HL-60 (cell line): ENCODE results near the gene ADH1C.
"Not testable (repeated sequence)": the region's sequence is repeated elsewhere in the genome, so short reads cannot be mapped to it uniquely, and the experiment has no call there.

ENCODE experiments used
- DNase-seq, 2 experiments: peaks; one replicate each; pipeline ENCODE4 v3.0.0-alpha.2; 2010 to 2020; ENCODE audit warnings: low read depth in 1 of 2, low spot score in 1 of 2
- H3K27ac ChIP-seq: fragments of 250-450 bp; sonication (Bioruptor Pico); replicated peaks from 2 replicates; pipeline ENCODE4 v1.5.1; 2020; ENCODE audit warnings: mild to moderate bottlenecking, moderate library complexity
- H3K27me3 ChIP-seq: fragments of 250-450 bp; sonication (Bioruptor Pico); 2 replicates; pipeline ENCODE4 v1.5.1; 2021; ENCODE audit warnings: mild to moderate bottlenecking, moderate library complexity; ENCODE audit not compliant: insufficient read depth, poor library complexity, severe bottlenecking
- H3K4me3 ChIP-seq: replicated peaks from 2 replicates; pipeline ENCODE4 v1.5.1; 2011; ENCODE audit warnings: mild to moderate bottlenecking, control low read depth, low read length; ENCODE audit not compliant: insufficient read depth
- GABPA ChIP-seq: IDR thresholded peaks from 2 replicates; pipeline ENCODE4 v1.6.1; 2012; ENCODE audit warnings: low read depth
- POLR2AphosphoS5 ChIP-seq: IDR thresholded peaks from 2 replicates; pipeline ENCODE4 v1.6.1; 2012; ENCODE audit warnings: low read depth
- REST ChIP-seq: IDR thresholded peaks from 2 replicates; pipeline ENCODE4 v1.6.1; 2012; ENCODE audit warnings: low read depth; ENCODE audit not compliant: insufficient replicate concordance
- SPI1 ChIP-seq: IDR thresholded peaks from 2 replicates; pipeline ENCODE4 v1.6.1; 2012; ENCODE audit warnings: low read depth, mild to moderate bottlenecking, borderline replicate concordance
- TF ChIP-seq, protein P1 (sequence below): IDR thresholded peaks from one replicate; pipeline ENCODE4 v1.5.1; 2011; ENCODE audit warnings: low read length, control low read depth, inconsistent platforms; ENCODE audit not compliant: insufficient read depth

Gene ADH1C

GRCh38 chr4:99356992-99357391 is 4.4 kb upstream of the ADH1C start:
- TF ChIP-seq REST (no peak), POLR2AphosphoS5 (no peak), GABPA (no peak), SPI1 (no peak)
- TF ChIP-seq, protein P1, sequence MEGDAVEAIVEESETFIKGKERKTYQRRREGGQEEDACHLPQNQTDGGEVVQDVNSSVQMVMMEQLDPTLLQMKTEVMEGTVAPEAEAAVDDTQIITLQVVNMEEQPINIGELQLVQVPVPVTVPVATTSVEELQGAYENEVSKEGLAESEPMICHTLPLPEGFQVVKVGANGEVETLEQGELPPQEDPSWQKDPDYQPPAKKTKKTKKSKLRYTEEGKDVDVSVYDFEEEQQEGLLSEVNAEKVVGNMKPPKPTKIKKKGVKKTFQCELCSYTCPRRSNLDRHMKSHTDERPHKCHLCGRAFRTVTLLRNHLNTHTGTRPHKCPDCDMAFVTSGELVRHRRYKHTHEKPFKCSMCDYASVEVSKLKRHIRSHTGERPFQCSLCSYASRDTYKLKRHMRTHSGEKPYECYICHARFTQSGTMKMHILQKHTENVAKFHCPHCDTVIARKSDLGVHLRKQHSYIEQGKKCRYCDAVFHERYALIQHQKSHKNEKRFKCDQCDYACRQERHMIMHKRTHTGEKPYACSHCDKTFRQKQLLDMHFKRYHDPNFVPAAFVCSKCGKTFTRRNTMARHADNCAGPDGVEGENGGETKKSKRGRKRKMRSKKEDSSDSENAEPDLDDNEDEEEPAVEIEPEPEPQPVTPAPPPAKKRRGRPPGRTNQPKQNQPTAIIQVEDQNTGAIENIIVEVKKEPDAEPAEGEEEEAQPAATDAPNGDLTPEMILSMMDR, result no peak
- H3K4me3 ChIP-seq, result no peak overlapping the region
- H3K27ac ChIP-seq, result no peak overlapping the region
- no peaks in the 10 kb centered on the region for H3K27me3 ChIP-seq
- DNase-seq, result no peak

- not testable (repeated sequence) for H3K4me3 ChIP-seq, DNase-seq, H3K27ac ChIP-seq, H3K27me3 ChIP-seq
Observed at GRCh38 chr4:99356149-99356548, 3.6 kb upstream of the ADH1C start.

DNA sequence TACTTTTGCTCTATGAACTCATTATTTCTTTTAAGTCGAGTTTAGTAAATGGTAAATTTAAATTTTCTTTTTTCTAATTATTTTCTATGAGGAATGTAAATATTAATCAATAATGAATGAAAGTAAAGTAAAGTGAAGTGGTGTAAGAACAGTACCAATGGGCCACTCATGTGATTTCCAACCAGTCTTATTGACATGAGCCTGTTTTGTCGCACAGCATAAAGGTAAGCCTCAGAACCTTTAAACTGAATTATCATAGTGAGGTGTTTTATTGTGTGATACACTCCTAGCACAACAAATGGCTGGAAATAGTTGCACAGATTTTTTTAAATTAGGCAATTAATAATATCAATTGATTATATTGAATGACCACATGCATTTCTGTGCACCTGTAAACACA is 1.1 kb downstream of the ADH1C start:
- no peak overlapping the region for H3K27ac ChIP-seq
- no peak overlapping the region for H3K4me3 ChIP-seq
- TF ChIP-seq SPI1 (no peak), POLR2AphosphoS5 (no peak), GABPA (no peak), REST (no peak)
- TF ChIP-seq, protein P1, result no peak
- H3K27me3 ChIP-seq, result no peaks in the 10 kb centered on the region
- no peak for DNase-seq

- H3K27me3 ChIP-seq, result no peaks in the 10 kb centered on the region
- TF ChIP-seq REST, result no peak
- TF ChIP-seq SPI1, result no peak
- TF ChIP-seq POLR2AphosphoS5, result no peak
- TF ChIP-seq, protein P1, result no peak
- TF ChIP-seq GABPA, result no peak
- no peak overlapping the region for H3K27ac ChIP-seq
- no peak overlapping the region for H3K4me3 ChIP-seq
- DNase-seq, result no peak
Observed at GRCh38 chr4:99349338-99349737, 3.2 kb downstream of the ADH1C start.

GRCh38 chr4:99342624-99343023 is 9.9 kb downstream of the ADH1C start:
- DNase-seq, H3K27ac ChIP-seq, H3K27me3 ChIP-seq, H3K4me3 ChIP-seq: not testable (repeated sequence)
